HG03558 (cell line): ENCODE measurements around the gene CYP19A1.
A peak's percentile ranks its signal among the peaks of the same experiment; 100 is the strongest.

ENCODE experiments used
- ATAC-seq: cut with Tn5 transposase; IDR thresholded peaks from one replicate; pipeline ENCODE4 v1.9.1; 2021; ENCODE audit warnings: moderate number of reproducible peaks; ENCODE audit not compliant: unreplicated experiment; ENCODE audit errors: extremely low read depth

CYP19A1 gene

GRCh38 chr15:51363383-51363782 is 25.0 kb upstream of the CYP19A1 start:
- ATAC-seq = no peak

- ATAC-seq = no peak
These were observed 21.6 kb upstream of the CYP19A1 start for GRCh38 chr15:51359981-51360380.

GRCh38 chr15:51356983-51357382 is 18.6 kb upstream of the CYP19A1 start:
- ATAC-seq = no peak

GRCh38 chr15:51356147-51356546 is 17.8 kb upstream of the CYP19A1 start:
- ATAC-seq = no peak

- no peak for ATAC-seq
These were observed 16.7 kb upstream of the CYP19A1 start for GRCh38 chr15:51355096-51355495.

GRCh38 chr15:51353976-51354375 is 15.6 kb upstream of the CYP19A1 start:
- no peak for ATAC-seq

GRCh38 chr15:51350723-51351122 is 12.3 kb upstream of the CYP19A1 start:
- no peak for ATAC-seq

GRCh38 chr15:51349156-51349844 is 10.9 kb upstream of the CYP19A1 start:
- ATAC-seq = no peak

GRCh38 chr15:51348688-51349087 is 10.3 kb upstream of the CYP19A1 start:
- ATAC-seq = peak; percentile 87

- ATAC-seq = no peak
These were observed 7.7 kb upstream of the CYP19A1 start for GRCh38 chr15:51346136-51346535.

- no peak for ATAC-seq
These were observed 5.1 kb upstream of the CYP19A1 start for GRCh38 chr15:51343466-51343865.

- no peak for ATAC-seq
These were observed 4.0 kb upstream of the CYP19A1 start for GRCh38 chr15:51342227-51342999.

GRCh38 chr15:51341366-51342226 is 3.2 kb upstream of the CYP19A1 start, which contains the start of gene GLDN:
TSS of gene GLDN (plus strand) at chr15:51341655. CDS start at chr15:51341685, 30 bp downstream.
- ATAC-seq = no peak

GRCh38 chr15:51335538-51336410 is 2.6 kb downstream of the CYP19A1 start:
- ATAC-seq = no peak

- ATAC-seq = no peak
These were observed 3.3 kb downstream of the CYP19A1 start for GRCh38 chr15:51335087-51335486.

GRCh38 chr15:51334011-51334451 is 4.4 kb downstream of the CYP19A1 start:
- no peak for ATAC-seq

GRCh38 chr15:51333571-51333970 is 4.8 kb downstream of the CYP19A1 start:
- ATAC-seq = no peak

GRCh38 chr15:51332206-51333147 is 5.9 kb downstream of the CYP19A1 start:
- ATAC-seq = no peak

- no peak for ATAC-seq
These were observed 7.3 kb downstream of the CYP19A1 start for GRCh38 chr15:51331141-51331540.
